HepG2 (cell line): ENCODE measurements around the gene RHOC. TPM values are rescaled to one million over a fixed set of nuclear protein-coding genes. Genes with fewer than 3 reads are reported as not detected.

ENCODE experiments used
- ATAC-seq: fragments of 200-7000 bp; cut with Tn5 transposase; 3 replicates; pipeline ENCODE4 v1.9.1; 2020; ENCODE audit warnings: mild to moderate bottlenecking, moderate library complexity
- BruUV-seq: library from RNA; stranded (reverse); fragments of 400-500 nt; replicated peaks from 2 replicates; lab custom pipeline; 2021; lab: Mats Ljungman, UMichigan
- CTCF ChIA-PET: fragments of 300-600 bp; formaldehyde crosslinking; extraction: SDS; loops from one replicate; lab custom pipeline; 2021; ENCODE audit warnings: low total read pairs, inconsistent platforms, low intra/inter-chr PET ratio; lab: Yijun Ruan, JAX
- POLR2A ChIA-PET: fragments of 350-600 bp; sonication (Branson Sonifier 250); formaldehyde crosslinking; loops from one replicate; lab custom pipeline; 2020; ENCODE audit warnings: antibody characterized with exemption, inconsistent platforms; lab: Yijun Ruan, JAX
- DNase-seq: peaks from one replicate; pipeline ENCODE4 v3.0.0-alpha.2; 2015; ENCODE audit warnings: low spot score
- FAIRE-seq: peaks from 3 replicates; lab custom pipeline; 2011; peaks lifted over from hg19 to GRCh38; lab: Jason Lieb, UNC
- H2AFZ ChIP-seq: one replicate; pipeline ENCODE4 v1.6.1; 2011; ENCODE audit warnings: low read length, inconsistent platforms
- H3K27ac ChIP-seq: fragments of 300-600 bp; 3 replicates; pipeline ENCODE4 v1.8.0; 2011; ENCODE audit warnings: mixed run types, mild to moderate bottlenecking, mixed read lengths, low read length, inconsistent platforms; ENCODE audit not compliant: insufficient read depth; ENCODE audit errors: extremely low read length
- H3K27me3 ChIP-seq, 2 experiments: fragments of 200-600 bp in 1 of 2; 2 replicates in 1 of 2; 3 replicates in 1 of 2; pipeline versions ENCODE4 v1.6.0 to v1.8.0; 2011; ENCODE audit warnings: low read length in 2 of 2, mild to moderate bottlenecking in 2 of 2, moderate library complexity in 2 of 2, inconsistent platforms in 1 of 2; ENCODE audit not compliant: insufficient read depth in 2 of 2, control insufficient read depth in 1 of 2
- H3K36me3 ChIP-seq, 2 experiments: fragments of 200-600 bp in 1 of 2; replicated peaks in 1 of 2; 2 replicates in 1 of 2; 3 replicates in 1 of 2; pipeline versions ENCODE4 v1.5.1 to v1.8.0; 2011; ENCODE audit warnings: low read length in 2 of 2, inconsistent platforms in 1 of 2; ENCODE audit not compliant: insufficient read depth in 2 of 2, control insufficient read depth in 1 of 2
- H3K4me1 ChIP-seq: 2 replicates; pipeline ENCODE4 v1.5.1; 2012; ENCODE audit warnings: low read length, inconsistent platforms; ENCODE audit not compliant: insufficient read depth
- H3K4me2 ChIP-seq: 2 replicates; pipeline ENCODE4 v1.6.0; 2011; ENCODE audit warnings: low read depth, low read length, inconsistent platforms
- H3K4me3 ChIP-seq, 3 experiments: fragments of 200-600 bp in 1 of 3; sonication (generic), shearing (Covaris generic) in 1 of 3; replicated peaks in 1 of 3; 2 replicates each; pipeline ENCODE4 v1.5.1; 2011 to 2016; ENCODE audit warnings: low read length in 3 of 3, inconsistent platforms in 2 of 3, low read depth in 2 of 3, mild to moderate bottlenecking in 2 of 3, control low read depth in 1 of 3, mixed read lengths in 1 of 3; ENCODE audit not compliant: insufficient read depth in 1 of 3
- H3K79me2 ChIP-seq: one replicate; pipeline ENCODE4 v1.6.1; 2011; ENCODE audit warnings: low read length, inconsistent platforms; ENCODE audit not compliant: insufficient read depth
- H3K9ac ChIP-seq: 2 replicates; pipeline ENCODE4 v1.6.0; 2011; ENCODE audit warnings: mild to moderate bottlenecking, low read depth, low read length, inconsistent platforms; ENCODE audit not compliant: insufficient read depth
- H3K9me3 ChIP-seq: 2 replicates; pipeline ENCODE4 v1.5.1; 2012; ENCODE audit warnings: mild to moderate bottlenecking, low read length
- H4K20me1 ChIP-seq: 2 replicates; pipeline ENCODE4 v1.6.0; 2011; ENCODE audit warnings: inconsistent platforms, mild to moderate bottlenecking, low read length, moderate library complexity; ENCODE audit not compliant: insufficient read depth
- AGO2 ChIP-seq: fragments of 200-400 bp; formaldehyde crosslinking; optimal IDR thresholded peaks from 2 replicates; pipeline ENCODE3; 2017; ENCODE audit warnings: mild to moderate bottlenecking, low read depth, low read length, moderate library complexity
- ASH2L ChIP-seq: fragments of 300-600, 200-600 bp; sonication (generic); IDR thresholded peaks from 2 replicates; pipeline ENCODE4 v1.7.0; 2017; ENCODE audit warnings: low read depth, mild to moderate bottlenecking, moderate library complexity, mixed read lengths, low read length; ENCODE audit not compliant: insufficient read length
- ELF1 ChIP-seq: sonication (generic); formaldehyde crosslinking; IDR thresholded peaks from 2 replicates; pipeline ENCODE4 v1.4.0; 2020; ENCODE audit warnings: missing genetic modification reagents
- IRF1 ChIP-seq: sonication (generic); formaldehyde crosslinking; IDR thresholded peaks from 2 replicates; pipeline ENCODE4 v1.4.0; 2020; ENCODE audit warnings: low read depth, mild to moderate bottlenecking, missing genetic modification reagents
- NR2C2 ChIP-seq: sonication (generic); formaldehyde crosslinking; IDR thresholded peaks from 2 replicates; pipeline ENCODE4 v1.4.0; 2020; ENCODE audit warnings: missing genetic modification reagents, mild to moderate bottlenecking, moderate library complexity, borderline replicate concordance
- PLSCR1 ChIP-seq: sonication (generic); formaldehyde crosslinking; IDR thresholded peaks from 2 replicates; pipeline ENCODE4 v1.5.0; 2020; ENCODE audit warnings: missing genetic modification reagents, mild to moderate bottlenecking, borderline replicate concordance
- SNRNP70 ChIP-seq: fragments of 200-400 bp; formaldehyde crosslinking; IDR thresholded peaks from 2 replicates; pipeline ENCODE4 v1.6.1; 2017; ENCODE audit warnings: mild to moderate bottlenecking, low read depth, low read length, moderate library complexity
- STAG1 ChIP-seq: sonication (generic); formaldehyde crosslinking; IDR thresholded peaks from 2 replicates; pipeline ENCODE4 v1.4.0; 2020; ENCODE audit warnings: missing genetic modification reagents
- UBTF ChIP-seq: sonication (generic); formaldehyde crosslinking; IDR thresholded peaks from 2 replicates; pipeline ENCODE4 v1.4.0; 2020; ENCODE audit warnings: mild to moderate bottlenecking, missing genetic modification reagents
- ZBTB42 ChIP-seq: sonication (generic); formaldehyde crosslinking; IDR thresholded peaks from 2 replicates; pipeline ENCODE4 v1.5.0; 2020; ENCODE audit warnings: mild to moderate bottlenecking, missing genetic modification reagents
- ZMYM3 ChIP-seq: sonication (generic); formaldehyde crosslinking; IDR thresholded peaks from 2 replicates; pipeline ENCODE4 v1.5.1; 2020; ENCODE audit warnings: mild to moderate bottlenecking, missing genetic modification reagents
- ZNF20 ChIP-seq: sonication (generic); formaldehyde crosslinking; IDR thresholded peaks from 2 replicates; pipeline ENCODE4 v1.4.0; 2020; ENCODE audit warnings: mild to moderate bottlenecking, moderate library complexity, missing genetic modification reagents
- ZNF530 ChIP-seq: sonication (generic); formaldehyde crosslinking; IDR thresholded peaks from 2 replicates; pipeline ENCODE4 v1.5.0; 2020; ENCODE audit warnings: low read depth, mild to moderate bottlenecking, missing genetic modification reagents
- ZNF737 ChIP-seq: sonication (generic); formaldehyde crosslinking; IDR thresholded peaks from 2 replicates; pipeline ENCODE4 v1.5.0; 2020; ENCODE audit warnings: missing genetic modification reagents, mild to moderate bottlenecking, borderline replicate concordance
- WGBS: methylation state at CpG from one replicate; pipeline ENCODE4 v1.1.6; 2017; ENCODE audit warnings: low lambda C conversion rate; 5-methylcytosine and 5-hydroxymethylcytosine counted together
- in situ Hi-C: cut with HindIII; loops from 2 replicates; pipeline ENCODE4 v1.10.0; 2017; ENCODE audit warnings: low pct_unique_long_range_greater_than_20kb; ENCODE audit not compliant: extremely low pct_ligation_motif_present
- intact Hi-C: fragments of 100-400 bp; cut with micrococcal nuclease; formaldehyde crosslinking; loops from one replicate; pipeline ENCODE4 v1.10.0; 2022; ENCODE audit not compliant: unreplicated experiment
- polyA plus RNA-seq, 8 experiments: library from polyadenylated mRNA; depleted of rRNA in 3 of 8; stranded (reverse) in 7 of 8; unstranded in 1 of 8; fragments of >200 nt; fragmentation: Illumina TruSeq in 4 of 8; extraction: Trizol in 4 of 8; gene quantifications; 2 replicates each; pipeline versions ENCODE4 v1.2.1 to v1.2.3, GENCODE V29; 2011 to 2016; ENCODE audit warnings: low read depth in 4 of 8, missing spikeins in 1 of 8, mixed read lengths in 1 of 8; ENCODE audit not compliant: insufficient read depth in 1 of 8
- total RNA-seq, 5 experiments: library from RNA; depleted of rRNA; stranded (reverse); fragments of >200 nt; fragmentation: Illumina TruSeq; extraction: Trizol; gene quantifications; 2 replicates each; pipeline ENCODE4 v1.2.3, GENCODE V29; 2016; ENCODE audit warnings: low read depth in 1 of 5
- TF ChIP-seq, protein P1 (sequence below): sonication (generic); formaldehyde crosslinking; IDR thresholded peaks from 2 replicates; pipeline ENCODE4 v1.8.1; 2023; ENCODE audit warnings: missing genetic modification reagents, inconsistent platforms, borderline replicate concordance
- TF ChIP-seq, protein P2 (sequence below): sonication (generic); formaldehyde crosslinking; IDR thresholded peaks from 2 replicates; pipeline ENCODE4 v1.8.0; 2023; ENCODE audit warnings: mild to moderate bottlenecking, missing genetic modification reagents

The RHOC gene
- total and polyA plus RNA-seq, 2 of the 13 experiments (the other 11 are each of a cell fraction or from before 2014, with no cell fraction given): 64.3 to 182 TPM

DNA sequence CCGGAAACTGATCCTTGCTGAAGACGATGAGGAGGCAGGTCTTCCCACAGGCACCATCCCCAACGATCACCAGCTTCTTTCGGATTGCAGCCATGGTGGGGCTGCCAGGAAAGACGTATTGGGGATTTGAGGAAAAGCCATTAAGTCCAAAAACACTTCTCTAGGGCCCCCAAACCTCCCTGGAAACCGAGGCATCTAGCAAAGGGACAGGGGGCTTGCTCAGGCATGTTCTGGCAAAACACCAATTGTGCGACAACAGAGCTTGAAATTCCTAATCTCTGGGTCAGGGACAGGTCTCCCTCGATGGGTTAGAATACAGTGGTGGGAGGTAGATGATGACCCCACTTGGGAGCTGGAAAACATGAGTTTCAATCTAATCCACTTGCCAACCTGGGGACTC, 3.2 kb downstream of the RHOC start:
- Histone ChIP-seq H3K9me3 (no peaks in the 10 kb centered on the region), H3K36me3 (peaks cover 6 to 33% of the 10 kb centered on the region in 2 experiments; a peak in 4 of 5 replicates), H2AFZ (no peak overlapping the region), H3K4me1 (peaks cover 75% of the 10 kb centered on the region), H3K79me2 (peaks cover 22% of the 10 kb centered on the region), H3K27ac (no peak overlapping the region), H3K9ac (no peak overlapping the region; the same call in 1 of the 2 replicates), H3K27me3 (peaks cover 0 to 12% of the 10 kb centered on the region in 2 experiments; a peak in 1 of 5 replicates), H3K4me3 (no peak overlapping the region), H3K4me2 (no peak overlapping the region), H4K20me1 (no peaks in the 10 kb centered on the region)
- BruUV-seq: no TSS peak
- intact Hi-C loops (no loop called here), in situ Hi-C loops (loop anchor here (10.0 to 25.0 kb wide), 2 partner anchors 199 to 334 kb away; partner anchors contain the start of gene WNT2B)
- ATAC-seq: no peak
- no peak for DNase-seq
- ChIA-PET POLR2A (interaction anchor here (2.0 to 9.2 kb wide), 2 partner anchors 30 to 85 kb away, joined by 16 to 251 read pairs; partner anchors contain the start of genes CAPZA1, MOV10 and ST7L), CTCF (no interaction called here)
- FAIRE-seq: no peak
- WGBS: 97% methylated on average over 7 of the region's 8 CpGs
- TF ChIP-seq STAG1 (CRISPR knock-in tag) (no peak), ZBTB42 (CRISPR knock-in tag) (no peak), ZNF20 (no peak), AGO2 (no peak), ASH2L (no peak), IRF1 (CRISPR knock-in tag) (no peak), ZMYM3 (no peak), ZNF530 (no peak), UBTF (no peak), PLSCR1 (CRISPR knock-in tag) (no peak), ZNF737 (no peak), NR2C2 (no peak), ELF1 (no peak), SNRNP70 (no peak)
- TF ChIP-seq, protein P1, sequence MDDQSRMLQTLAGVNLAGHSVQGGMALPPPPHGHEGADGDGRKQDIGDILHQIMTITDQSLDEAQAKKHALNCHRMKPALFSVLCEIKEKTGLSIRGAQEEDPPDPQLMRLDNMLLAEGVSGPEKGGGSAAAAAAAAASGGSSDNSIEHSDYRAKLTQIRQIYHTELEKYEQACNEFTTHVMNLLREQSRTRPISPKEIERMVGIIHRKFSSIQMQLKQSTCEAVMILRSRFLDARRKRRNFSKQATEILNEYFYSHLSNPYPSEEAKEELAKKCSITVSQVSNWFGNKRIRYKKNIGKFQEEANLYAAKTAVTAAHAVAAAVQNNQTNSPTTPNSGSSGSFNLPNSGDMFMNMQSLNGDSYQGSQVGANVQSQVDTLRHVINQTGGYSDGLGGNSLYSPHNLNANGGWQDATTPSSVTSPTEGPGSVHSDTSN (CRISPR knock-in tag): no peak
- TF ChIP-seq, protein P2, sequence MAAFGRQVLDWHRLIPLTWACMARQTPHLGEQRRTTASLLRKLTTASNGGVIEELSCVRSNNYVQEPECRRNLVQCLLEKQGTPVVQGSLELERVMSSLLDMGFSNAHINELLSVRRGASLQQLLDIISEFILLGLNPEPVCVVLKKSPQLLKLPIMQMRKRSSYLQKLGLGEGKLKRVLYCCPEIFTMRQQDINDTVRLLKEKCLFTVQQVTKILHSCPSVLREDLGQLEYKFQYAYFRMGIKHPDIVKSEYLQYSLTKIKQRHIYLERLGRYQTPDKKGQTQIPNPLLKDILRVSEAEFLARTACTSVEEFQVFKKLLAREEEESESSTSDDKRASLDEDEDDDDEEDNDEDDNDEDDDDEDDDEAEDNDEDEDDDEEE (CRISPR knock-in tag): no peak
